C4-2B (cell line): ENCODE results near the gene DEFB124.

Experiments used
- ZFX ChIP-seq: fragments of 450-650 bp; IDR thresholded peaks from 2 replicates; pipeline ENCODE4 v1.6.1; 2017
- TF ChIP-seq, protein P1 (sequence below): fragments of 450-650 bp; conservative IDR thresholded peaks from 2 replicates; pipeline ENCODE4 v1.5.1; 2017; ENCODE audit warnings: mild to moderate bottlenecking

DNA sequence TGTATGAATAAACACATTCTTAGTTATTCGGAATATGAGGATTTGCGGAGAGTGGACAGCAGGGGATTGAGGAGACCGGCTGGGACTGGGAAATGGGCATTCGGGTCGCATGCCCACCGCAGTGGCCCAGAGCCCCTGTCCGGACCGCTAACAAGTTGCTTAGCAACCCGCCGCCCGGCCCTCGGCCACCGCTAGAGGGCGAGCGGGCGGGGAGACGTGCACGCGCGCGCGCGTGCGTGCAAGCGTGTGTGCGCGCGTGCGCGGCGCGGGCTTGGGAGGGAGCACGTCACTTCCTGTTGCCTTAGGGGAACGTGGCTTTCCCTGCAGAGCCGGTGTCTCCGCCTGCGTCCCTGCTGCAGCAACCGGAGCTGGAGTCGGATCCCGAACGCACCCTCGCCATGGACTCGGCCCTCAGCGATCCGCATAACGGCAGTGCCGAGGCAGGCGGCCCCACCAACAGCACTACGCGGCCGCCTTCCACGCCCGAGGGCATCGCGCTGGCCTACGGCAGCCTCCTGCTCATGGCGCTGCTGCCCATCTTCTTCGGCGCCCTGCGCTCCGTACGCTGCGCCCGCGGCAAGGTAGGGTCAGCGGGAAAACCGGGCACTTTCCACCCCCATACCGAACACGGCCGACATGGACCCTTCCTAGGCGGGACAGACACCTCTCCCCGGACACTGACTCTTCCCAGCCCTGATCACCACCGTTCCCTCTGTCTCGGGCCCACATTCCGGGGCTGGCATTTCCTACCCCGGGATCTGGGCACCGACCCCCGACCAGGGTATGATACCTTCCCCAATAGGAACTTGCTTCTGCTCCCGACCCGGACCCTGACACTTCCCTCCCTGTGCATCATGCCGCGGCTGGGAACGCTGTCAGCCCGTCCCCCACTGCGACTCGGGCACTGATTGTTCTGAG lies 39.5 kb upstream of the DEFB124 start, which contains the start of gene HM13:
- TF ChIP-seq, protein P1, sequence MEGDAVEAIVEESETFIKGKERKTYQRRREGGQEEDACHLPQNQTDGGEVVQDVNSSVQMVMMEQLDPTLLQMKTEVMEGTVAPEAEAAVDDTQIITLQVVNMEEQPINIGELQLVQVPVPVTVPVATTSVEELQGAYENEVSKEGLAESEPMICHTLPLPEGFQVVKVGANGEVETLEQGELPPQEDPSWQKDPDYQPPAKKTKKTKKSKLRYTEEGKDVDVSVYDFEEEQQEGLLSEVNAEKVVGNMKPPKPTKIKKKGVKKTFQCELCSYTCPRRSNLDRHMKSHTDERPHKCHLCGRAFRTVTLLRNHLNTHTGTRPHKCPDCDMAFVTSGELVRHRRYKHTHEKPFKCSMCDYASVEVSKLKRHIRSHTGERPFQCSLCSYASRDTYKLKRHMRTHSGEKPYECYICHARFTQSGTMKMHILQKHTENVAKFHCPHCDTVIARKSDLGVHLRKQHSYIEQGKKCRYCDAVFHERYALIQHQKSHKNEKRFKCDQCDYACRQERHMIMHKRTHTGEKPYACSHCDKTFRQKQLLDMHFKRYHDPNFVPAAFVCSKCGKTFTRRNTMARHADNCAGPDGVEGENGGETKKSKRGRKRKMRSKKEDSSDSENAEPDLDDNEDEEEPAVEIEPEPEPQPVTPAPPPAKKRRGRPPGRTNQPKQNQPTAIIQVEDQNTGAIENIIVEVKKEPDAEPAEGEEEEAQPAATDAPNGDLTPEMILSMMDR = peak; percentile 100
- TF ChIP-seq ZFX = peak; percentile 82; the same call in 1 of the 2 replicates
